ENCODE data around the gene GRAMD1A. TPM values are rescaled to one million over a fixed set of nuclear protein-coding genes. Genes with fewer than 3 reads are reported as not detected.

Gene GRAMD1A
- total and polyA plus RNA-seq, 2 of the 8 experiments (the other 6 are each of a cell fraction or from before 2014, with no cell fraction given): 113 to 154 TPM

DNA sequence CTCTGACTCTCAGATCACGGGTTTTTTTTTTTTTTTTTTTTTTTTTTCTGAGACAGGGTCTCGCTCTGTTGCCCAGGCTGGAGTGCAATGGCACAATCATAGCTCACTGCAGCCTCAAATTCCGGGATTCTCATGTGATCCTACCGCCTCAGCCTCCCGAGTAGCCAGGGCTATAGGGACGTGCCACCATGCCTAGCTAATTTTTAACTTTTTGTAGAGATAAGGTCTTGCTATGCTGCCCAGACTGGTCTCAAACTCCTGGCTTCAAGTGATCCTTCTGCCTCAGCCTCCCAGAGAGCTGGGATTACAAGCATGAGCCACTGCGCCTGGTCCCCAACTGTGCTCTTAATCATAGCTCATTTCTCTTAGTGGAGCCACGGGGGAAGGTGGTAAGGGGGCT lies 4.6 kb upstream of the GRAMD1A start:
- Histone ChIP-seq H3K56ac (replicated peaks; ENCODE audit: insufficient read length, low read depth, low read length) (no peak overlapping the region), H2BK12ac (ENCODE audit: low read depth, low read length) (no peak overlapping the region; the same call in 1 of the 2 replicates), H3K9me3 (ENCODE audit: insufficient read depth in 2 of 2, low read depth in 1 of 2, low read length in 1 of 2) (no peaks in the 10 kb centered on the region), H3K36me3 (ENCODE audit: control insufficient read depth in 2 of 4, insufficient read depth in 4 of 4, low read length in 3 of 4) (no peaks in the 10 kb centered on the region), H3K79me1 (ENCODE audit: low read depth, low read length) (no peaks in the 10 kb centered on the region), H3K27me3 (replicated peaks in 1 of 4; ENCODE audit: control insufficient read depth in 3 of 4, extremely low read depth in 1 of 4, insufficient read depth in 3 of 4, low read length in 3 of 4) (no peaks in the 10 kb centered on the region), H3K14ac (ENCODE audit: insufficient read length) (no peak overlapping the region), H3K18ac (ENCODE audit: extremely low read depth, low read length) (no peak overlapping the region), H3K27ac (ENCODE audit: low read depth, low read length) (no peak overlapping the region), H2BK5ac (ENCODE audit: low read depth, low read length) (no peak overlapping the region), H2BK15ac (ENCODE audit: low read length) (no peak overlapping the region), H3K9ac (replicated peaks in 1 of 4; ENCODE audit: extremely low read depth in 1 of 4, low read depth in 3 of 4, low read length in 3 of 4) (no peak overlapping the region), H3K4me3 (ENCODE audit: extremely low read depth in 1 of 4, insufficient read depth in 2 of 4, low read depth in 3 of 4, low read length in 4 of 4) (no peak overlapping the region), H2BK120ac (replicated peaks; ENCODE audit: low read depth, low read length) (no peak overlapping the region), H4K5ac (ENCODE audit: insufficient read length, low read depth, low read length) (no peak overlapping the region), H2AFZ (ENCODE audit: low read length) (no peak overlapping the region), H3K4me2 (ENCODE audit: insufficient read depth in 1 of 2, low read depth in 2 of 2, low read length in 2 of 2) (no peak overlapping the region), H3K23me2 (ENCODE audit: low read depth, low read length) (peaks cover 10% of the 10 kb centered on the region; the same call in 1 of the 2 replicates), H2BK20ac (ENCODE audit: low read length) (no peak overlapping the region; the same call in 1 of the 2 replicates), H2AK5ac (ENCODE audit: low read depth, low read length) (no peak overlapping the region; the same call in 1 of the 2 replicates), H4K8ac (ENCODE audit: extremely low read depth, insufficient read depth, low read length) (no peak overlapping the region), H3K23ac (ENCODE audit: insufficient read length) (no peak overlapping the region), H3K4ac (replicated peaks; ENCODE audit: insufficient read length, low read depth, low read length) (no peak overlapping the region), H3K4me1 (replicated peaks in 1 of 4; ENCODE audit: control insufficient read depth in 3 of 4, insufficient read depth in 4 of 4, low read length in 3 of 4) (peaks cover 0 to 10% (median 8%) of the 10 kb centered on the region in 4 experiments; a peak in 6 of 7 replicates), H4K20me1 (replicated peaks in 1 of 2; ENCODE audit: control insufficient read depth in 1 of 2, insufficient read depth in 2 of 2, low read length in 2 of 2) (no peaks in the 10 kb centered on the region), H3K79me2 (ENCODE audit: control insufficient read depth in 1 of 2, insufficient read depth in 2 of 2, low read length in 2 of 2) (peaks cover 0 to under 1% of the 10 kb centered on the region in 2 experiments; a peak in 1 of 4 replicates), H4K91ac (replicated peaks; ENCODE audit: insufficient read length, low read length) (no peak overlapping the region)
- no peak for DNase-seq (ENCODE audit: low read depth in 1 of 2, low spot score in 2 of 2)
- ChIA-PET CTCF (ENCODE audit: partially characterized antibody) (interaction anchor here (0.6 to 1.9 kb wide), 5 partner anchors 12 to 573 kb away, joined by 3 to 7 read pairs (median 3); no protein-coding TSS in a partner anchor), POLR2A (ENCODE audit: partially characterized antibody) (interaction anchor here (0.8 to 22.5 kb wide), 3 partner anchors 11 to 44 kb away, joined by 3 to 366 read pairs (median 5); partner anchors contain the start of gene SCN1B)
- 92% methylated on average over 6 of the region's 8 CpGs; no CpG with 5 or more reads in 1 of the 2 experiments for WGBS, 2 experiments (ENCODE audit: extremely low coverage in 1 of 2, insufficient coverage in 1 of 2, insufficient read length in 1 of 2, insufficient replicate concordance in 2 of 2, low coverage in 1 of 2, low lambda C conversion rate in 2 of 2, missing lambda C conversion rate in 1 of 2)
- no peak for TF ChIP-seq TAF1 (IDR thresholded peaks at IDR 0.05; ENCODE audit: low read depth, low read length)
- TF ChIP-seq SP1 (IDR thresholded peaks at IDR 0.05; ENCODE audit: low read depth, low read length): no peak
- TF ChIP-seq RBBP5 (IDR thresholded peaks at IDR 0.05; ENCODE audit: borderline replicate concordance, low read depth, low read length): no peak
- no peak for TF ChIP-seq EZH2 (IDR thresholded peaks at IDR 0.05; ENCODE audit: low read depth, low read length, severe bottlenecking)
- TF ChIP-seq BRCA1 (IDR thresholded peaks at IDR 0.05; ENCODE audit: low read depth, low read length): no peak
- FAIRE-seq: no peak

Data from H1 (cell line).